SK-N-SH treated with all-trans-retinoic acid at 6 μM for 48 hours (cell line): Measurements from ENCODE around the gene CCBE1.

Experiments used
- ATAC-seq: fragments of 200-7000 bp; cut with Tn5 transposase; 3 replicates; pipeline ENCODE4 v1.9.1; 2020; ENCODE audit warnings: mild to moderate bottlenecking, moderate library complexity
- ARNTL ChIP-seq: fragments of 450-650 bp; formaldehyde crosslinking; IDR thresholded peaks from 2 replicates; pipeline ENCODE4 v1.5.0; 2020; ENCODE audit warnings: low read depth, mild to moderate bottlenecking, moderate library complexity, borderline replicate concordance
- BACH2 ChIP-seq: fragments of 250-450 bp; sonication (Bioruptor Pico); IDR thresholded peaks from 2 replicates; pipeline ENCODE4 v1.9.0; 2021; ENCODE audit warnings: mild to moderate bottlenecking, borderline replicate concordance
- CREB5 ChIP-seq: fragments of 250-450 bp; sonication (Bioruptor Pico); IDR thresholded peaks from 2 replicates; pipeline ENCODE4 v1.5.1; 2020; ENCODE audit warnings: low read depth, mild to moderate bottlenecking, moderate library complexity
- CSDC2 ChIP-seq: fragments of 250-450 bp; sonication (Bioruptor Pico); IDR thresholded peaks from 2 replicates; pipeline ENCODE4 v1.5.0; 2020; ENCODE audit warnings: mild to moderate bottlenecking, moderate library complexity
- CSRNP3 ChIP-seq: fragments of 250-450 bp; sonication (Bioruptor Pico); IDR thresholded peaks from 2 replicates; pipeline ENCODE4 v1.5.1; 2021; ENCODE audit warnings: mild to moderate bottlenecking, moderate library complexity
- GLIS3 ChIP-seq: fragments of 250-450 bp; sonication (Bioruptor Pico); IDR thresholded peaks from 2 replicates; pipeline ENCODE4 v1.5.0; 2020; ENCODE audit warnings: mild to moderate bottlenecking, moderate library complexity
- ISL1 ChIP-seq: fragments of 250-450 bp; sonication (Bioruptor Pico); IDR thresholded peaks from 2 replicates; pipeline ENCODE4 v2.1.2; 2022; ENCODE audit warnings: mild to moderate bottlenecking, moderate library complexity
- OSR1 ChIP-seq: fragments of 250-450 bp; sonication (Bioruptor Pico); IDR thresholded peaks from 2 replicates; pipeline ENCODE4 v1.8.0; 2022; ENCODE audit warnings: moderate library complexity, mild to moderate bottlenecking, inconsistent platforms
- POU6F1 ChIP-seq: fragments of 250-450 bp; sonication (Bioruptor Pico); IDR thresholded peaks from 2 replicates; pipeline ENCODE4 v1.8.0; 2021; ENCODE audit warnings: low read depth, mild to moderate bottlenecking, moderate library complexity, borderline replicate concordance
- PPARA ChIP-seq: fragments of 250-450 bp; sonication (Bioruptor Pico); IDR thresholded peaks from 2 replicates; pipeline ENCODE4 v1.5.0; 2020; ENCODE audit warnings: mild to moderate bottlenecking, borderline replicate concordance
- RARB ChIP-seq: fragments of 250-450 bp; sonication (Bioruptor Pico); IDR thresholded peaks from 2 replicates; pipeline ENCODE4 v1.8.0; 2021; ENCODE audit warnings: mild to moderate bottlenecking, moderate library complexity
- SNAI2 ChIP-seq: fragments of 250-450 bp; sonication (Bioruptor Pico); IDR thresholded peaks from 2 replicates; pipeline ENCODE4 v1.5.0; 2020; ENCODE audit warnings: mild to moderate bottlenecking, moderate library complexity
- TOX ChIP-seq: fragments of 250-450 bp; sonication (Bioruptor Pico); IDR thresholded peaks from 2 replicates; pipeline ENCODE4 v1.8.0; 2021; ENCODE audit warnings: mild to moderate bottlenecking, moderate library complexity, borderline replicate concordance
- ZC3H10 ChIP-seq: fragments of 250-450 bp; sonication (Bioruptor Pico); IDR thresholded peaks from 2 replicates; pipeline ENCODE4 v1.5.1; 2021; ENCODE audit warnings: mild to moderate bottlenecking, moderate library complexity
- ZFP3 ChIP-seq: fragments of 250-450 bp; sonication (Bioruptor Pico); IDR thresholded peaks from 2 replicates; pipeline ENCODE4 v1.5.0; 2020; ENCODE audit warnings: mild to moderate bottlenecking, moderate library complexity
- ZFP30 ChIP-seq: fragments of 450-650 bp; formaldehyde crosslinking; IDR thresholded peaks from 2 replicates; pipeline ENCODE4 v1.5.0; 2022; ENCODE audit warnings: mild to moderate bottlenecking, moderate library complexity
- ZNF565 ChIP-seq: fragments of 450-650 bp; formaldehyde crosslinking; conservative IDR thresholded peaks from 2 replicates; pipeline ENCODE4 v1.5.0; 2020; ENCODE audit warnings: low read depth, mild to moderate bottlenecking, moderate library complexity
- ZNF70 ChIP-seq: fragments of 450-650 bp; formaldehyde crosslinking; IDR thresholded peaks from 2 replicates; pipeline ENCODE4 v1.5.0; 2020; ENCODE audit warnings: mild to moderate bottlenecking, moderate library complexity
- ZNF8 ChIP-seq: fragments of 450-650 bp; formaldehyde crosslinking; IDR thresholded peaks from 2 replicates; pipeline ENCODE4 v1.5.0; 2020; ENCODE audit warnings: mild to moderate bottlenecking, moderate library complexity

CCBE1 gene

DNA sequence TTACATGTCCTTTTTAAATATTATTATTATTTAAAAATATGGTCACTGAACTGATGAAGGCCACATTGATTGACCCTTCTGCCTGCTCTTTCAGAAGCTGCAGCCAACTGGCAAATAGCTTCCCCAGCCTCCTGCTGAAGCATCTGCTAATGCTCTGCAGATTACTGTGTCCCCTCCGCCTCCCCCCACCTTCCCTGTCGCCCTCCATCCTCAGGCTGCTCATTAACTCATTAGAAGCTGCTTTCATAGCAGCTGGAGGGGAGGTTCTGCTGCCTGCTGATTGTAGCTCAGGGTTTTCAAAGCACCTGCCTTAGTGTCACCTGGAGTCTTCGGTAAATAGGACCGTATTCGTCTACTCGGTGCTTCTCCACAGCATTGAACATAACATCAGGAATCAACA is 313.4 kb downstream of the CCBE1 start (continued):
- no peak for TF ChIP-seq ZFP30 (CRISPR knock-in tag)
- TF ChIP-seq ZNF8 (CRISPR knock-in tag) = no peak
- no peak for TF ChIP-seq TOX

GRCh38 chr18:59382383-59382782 is 314.8 kb downstream of the CCBE1 start:
- TF ChIP-seq TOX (no peak), OSR1 (CRISPR knock-in tag) (no peak), ISL1 (CRISPR knock-in tag) (no peak), ZNF565 (no peak), RARB (CRISPR knock-in tag) (no peak), CREB5 (CRISPR knock-in tag) (no peak), POU6F1 (no peak), CSRNP3 (CRISPR knock-in tag) (no peak), BACH2 (CRISPR knock-in tag) (no peak), ZFP3 (CRISPR knock-in tag) (no peak), ZNF70 (CRISPR knock-in tag) (no peak)
- TF ChIP-seq, all 23 proteins: peak for 0
- ATAC-seq = no peak

- ATAC-seq = no peak
Observed at GRCh38 chr18:59381949-59382348, 315.3 kb downstream of the CCBE1 start.

More at GRCh38 chr18:59381949-59382348, 315.3 kb downstream of the CCBE1 start:
- TF ChIP-seq PPARA (no peak), ZNF70 (CRISPR knock-in tag) (no peak), ZNF8 (CRISPR knock-in tag) (no peak), GLIS3 (CRISPR knock-in tag) (no peak), CSRNP3 (CRISPR knock-in tag) (no peak), BACH2 (CRISPR knock-in tag) (no peak), CSDC2 (CRISPR knock-in tag) (no peak), POU6F1 (no peak), RARB (CRISPR knock-in tag) (no peak), SNAI2 (CRISPR knock-in tag) (no peak), CREB5 (CRISPR knock-in tag) (no peak), TOX (no peak), OSR1 (CRISPR knock-in tag) (no peak), ARNTL (no peak), ZFP3 (CRISPR knock-in tag) (no peak), ZC3H10 (CRISPR knock-in tag) (no peak)
